ENCODE data around the gene CALD1.

Gene CALD1

GRCh38 chr7:134832367-134832766 lies 52.9 kb downstream of the CALD1 start:
- Histone ChIP-seq H3K36me3 (ENCODE audit: control insufficient read depth in 4 of 4, insufficient read depth in 4 of 4, low read length in 3 of 4) (no peaks in the 10 kb centered on the region), H3K27me3 (replicated peaks in 2 of 5; ENCODE audit: control insufficient read depth in 4 of 5, insufficient read depth in 5 of 5, low read length in 4 of 5) (no peaks in the 10 kb centered on the region), H3K4me3 (ENCODE audit: control insufficient read depth in 1 of 7, extremely low read depth in 1 of 7, insufficient read depth in 4 of 7, low read depth in 2 of 7, low read length in 6 of 7) (no peak overlapping the region), H3K9me3 (ENCODE audit: control extremely low read depth in 1 of 5, control insufficient read depth in 4 of 5, insufficient read depth in 2 of 5, low read depth in 1 of 5, low read length in 4 of 5) (no peaks in the 10 kb centered on the region), H3K4me1 (ENCODE audit: control extremely low read depth in 1 of 4, control insufficient read depth in 4 of 4, insufficient read depth in 4 of 4, low read length in 3 of 4) (no peaks in the 10 kb centered on the region), H3K27ac (ENCODE audit: insufficient read depth in 1 of 2, low read depth in 1 of 2, low read length in 2 of 2, poor library complexity in 1 of 2, severe bottlenecking in 2 of 2) (no peak overlapping the region)
- ChIA-PET CTCF (no interaction called here), POLR2A (no interaction called here)
- 100% methylated on average over 2 of the region's 3 CpGs for WGBS (ENCODE audit: insufficient coverage)
- no peak for DNase-seq

DNA sequence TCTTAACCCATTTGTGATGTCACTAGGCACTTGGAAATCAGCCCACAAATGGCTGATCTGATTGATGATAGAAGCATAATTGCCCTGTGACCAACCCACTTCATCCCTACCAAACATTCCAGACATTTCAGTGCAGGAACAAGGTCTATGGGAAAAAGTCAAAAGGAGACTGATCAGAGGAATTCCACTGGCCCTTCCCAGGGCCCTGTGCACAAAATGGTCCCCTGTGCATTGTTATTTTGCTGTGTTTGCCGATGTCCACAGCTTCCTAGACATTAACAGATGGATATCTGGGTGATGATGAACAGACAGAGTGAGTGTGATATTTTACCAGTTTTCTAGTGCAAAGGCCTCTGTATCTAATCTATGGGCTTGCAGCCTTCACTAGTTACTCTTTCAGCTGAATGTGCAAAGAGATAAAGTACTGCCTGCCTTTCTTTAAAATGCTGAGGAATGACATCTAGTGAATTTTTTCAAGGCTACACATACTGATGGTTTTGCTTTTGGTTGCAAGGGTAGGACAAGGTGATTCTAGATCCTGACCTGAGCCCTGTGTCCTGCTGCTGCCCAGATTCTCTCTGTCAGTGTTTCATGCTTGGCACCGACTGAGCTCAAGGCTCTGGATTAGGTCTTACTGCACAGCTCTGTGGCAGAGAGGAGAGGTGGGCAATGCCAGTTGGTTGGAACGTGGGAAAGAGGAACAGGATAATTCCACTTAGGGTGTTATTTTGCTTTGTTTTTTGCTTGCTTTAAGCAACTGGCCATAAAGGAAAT lies 55.4 kb downstream of the CALD1 start:
- no peaks in the 10 kb centered on the region for H3K36me3 ChIP-seq (ENCODE audit: control insufficient read depth in 4 of 4, insufficient read depth in 4 of 4, low read length in 3 of 4)
- no peaks in the 10 kb centered on the region for H3K4me1 ChIP-seq (ENCODE audit: control extremely low read depth in 1 of 4, control insufficient read depth in 4 of 4, insufficient read depth in 4 of 4, low read length in 3 of 4)
- peak in 2 of 3 donors; percentile 24 to 60 for DNase-seq
- H3K4me3 ChIP-seq (ENCODE audit: control insufficient read depth in 1 of 7, extremely low read depth in 1 of 7, insufficient read depth in 4 of 7, low read depth in 2 of 7, low read length in 6 of 7), result no peak overlapping the region
- ChIA-PET POLR2A (no interaction called here), CTCF (no interaction called here)
- no peaks in the 10 kb centered on the region for H3K9me3 ChIP-seq (ENCODE audit: control extremely low read depth in 1 of 5, control insufficient read depth in 4 of 5, insufficient read depth in 2 of 5, low read depth in 1 of 5, low read length in 4 of 5)
- H3K27ac ChIP-seq (ENCODE audit: insufficient read depth in 1 of 2, low read depth in 1 of 2, low read length in 2 of 2, poor library complexity in 1 of 2, severe bottlenecking in 2 of 2), result no peak overlapping the region
- H3K27me3 ChIP-seq (replicated peaks in 2 of 5; ENCODE audit: control insufficient read depth in 4 of 5, insufficient read depth in 5 of 5, low read length in 4 of 5), result no peaks in the 10 kb centered on the region
- WGBS (ENCODE audit: insufficient coverage), result 90% methylated on average over 2 of the region's 3 CpGs

GRCh38 chr7:134835463-134835823 lies 56.0 kb downstream of the CALD1 start:
- no peak overlapping the region for H3K27ac ChIP-seq (ENCODE audit: insufficient read depth in 1 of 2, low read depth in 1 of 2, low read length in 2 of 2, poor library complexity in 1 of 2, severe bottlenecking in 2 of 2)
- no peaks in the 10 kb centered on the region for H3K4me1 ChIP-seq (ENCODE audit: control extremely low read depth in 1 of 4, control insufficient read depth in 4 of 4, insufficient read depth in 4 of 4, low read length in 3 of 4)
- H3K9me3 ChIP-seq (ENCODE audit: control extremely low read depth in 1 of 5, control insufficient read depth in 4 of 5, insufficient read depth in 2 of 5, low read depth in 1 of 5, low read length in 4 of 5), result no peaks in the 10 kb centered on the region
- WGBS (ENCODE audit: insufficient coverage), result 100% methylated on average over 3 of the region's 4 CpGs
- DNase-seq, result no peak
- POLR2A ChIA-PET, result no interaction called here
- H3K36me3 ChIP-seq (ENCODE audit: control insufficient read depth in 4 of 4, insufficient read depth in 4 of 4, low read length in 3 of 4), result no peaks in the 10 kb centered on the region
- H3K4me3 ChIP-seq (ENCODE audit: control insufficient read depth in 1 of 7, extremely low read depth in 1 of 7, insufficient read depth in 4 of 7, low read depth in 2 of 7, low read length in 6 of 7), result no peak overlapping the region
- CTCF ChIA-PET, result no interaction called here
- no peaks in the 10 kb centered on the region for H3K27me3 ChIP-seq (replicated peaks in 2 of 5; ENCODE audit: control insufficient read depth in 4 of 5, insufficient read depth in 5 of 5, low read length in 4 of 5)

- Histone ChIP-seq H3K27me3 (replicated peaks in 2 of 5; ENCODE audit: control insufficient read depth in 4 of 5, insufficient read depth in 5 of 5, low read length in 4 of 5) (no peaks in the 10 kb centered on the region), H3K27ac (ENCODE audit: insufficient read depth in 1 of 2, low read depth in 1 of 2, low read length in 2 of 2, poor library complexity in 1 of 2, severe bottlenecking in 2 of 2) (no peak overlapping the region), H3K4me1 (ENCODE audit: control extremely low read depth in 1 of 4, control insufficient read depth in 4 of 4, insufficient read depth in 4 of 4, low read length in 3 of 4) (no peaks in the 10 kb centered on the region), H3K36me3 (ENCODE audit: control insufficient read depth in 4 of 4, insufficient read depth in 4 of 4, low read length in 3 of 4) (no peaks in the 10 kb centered on the region), H3K9me3 (ENCODE audit: control extremely low read depth in 1 of 5, control insufficient read depth in 4 of 5, insufficient read depth in 2 of 5, low read depth in 1 of 5, low read length in 4 of 5) (no peaks in the 10 kb centered on the region), H3K4me3 (ENCODE audit: control insufficient read depth in 1 of 7, extremely low read depth in 1 of 7, insufficient read depth in 4 of 7, low read depth in 2 of 7, low read length in 6 of 7) (no peak overlapping the region)
- POLR2A ChIA-PET, result no interaction called here
- CTCF ChIA-PET, result no interaction called here
- 82% methylated on average over 5 of the region's 6 CpGs for WGBS (ENCODE audit: insufficient coverage)
- no peak for DNase-seq
Measured at GRCh38 chr7:134836447-134836846, 57.0 kb downstream of the CALD1 start.

DNA sequence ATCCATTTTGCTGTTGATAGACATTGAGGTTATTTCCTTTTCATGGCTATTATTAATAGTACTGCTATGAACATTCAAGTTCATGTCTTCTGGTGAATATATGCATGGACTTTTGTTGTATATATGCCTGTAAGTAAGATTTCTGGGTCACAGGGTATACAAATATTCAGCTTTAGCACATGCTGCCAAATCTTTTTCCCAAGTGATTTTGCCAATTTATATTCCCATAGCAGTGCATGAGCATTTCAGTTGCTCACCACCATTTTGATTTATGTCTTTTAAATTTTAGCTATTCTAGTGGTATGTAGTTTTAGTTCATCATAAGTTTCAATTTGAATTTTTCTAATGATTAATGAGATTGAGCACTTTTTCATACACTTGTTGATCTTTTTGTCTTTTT lies 59.9 kb downstream of the CALD1 start:
- DNase-seq, result no peak
- Histone ChIP-seq H3K4me1 (ENCODE audit: control extremely low read depth in 1 of 4, control insufficient read depth in 4 of 4, insufficient read depth in 4 of 4, low read length in 3 of 4) (no peaks in the 10 kb centered on the region), H3K9me3 (ENCODE audit: control extremely low read depth in 1 of 5, control insufficient read depth in 4 of 5, insufficient read depth in 2 of 5, low read depth in 1 of 5, low read length in 4 of 5) (no peaks in the 10 kb centered on the region), H3K27me3 (replicated peaks in 2 of 5; ENCODE audit: control insufficient read depth in 4 of 5, insufficient read depth in 5 of 5, low read length in 4 of 5) (no peaks in the 10 kb centered on the region), H3K4me3 (ENCODE audit: control insufficient read depth in 1 of 7, extremely low read depth in 1 of 7, insufficient read depth in 4 of 7, low read depth in 2 of 7, low read length in 6 of 7) (no peak overlapping the region), H3K27ac (ENCODE audit: insufficient read depth in 1 of 2, low read depth in 1 of 2, low read length in 2 of 2, poor library complexity in 1 of 2, severe bottlenecking in 2 of 2) (no peak overlapping the region), H3K36me3 (ENCODE audit: control insufficient read depth in 4 of 4, insufficient read depth in 4 of 4, low read length in 3 of 4) (no peaks in the 10 kb centered on the region)
- ChIA-PET CTCF (no interaction called here), POLR2A (no interaction called here)

GRCh38 chr7:134842062-134842461 lies 62.6 kb downstream of the CALD1 start:
- Histone ChIP-seq H3K27me3 (replicated peaks in 2 of 5; ENCODE audit: control insufficient read depth in 4 of 5, insufficient read depth in 5 of 5, low read length in 4 of 5) (no peaks in the 10 kb centered on the region), H3K27ac (ENCODE audit: insufficient read depth in 1 of 2, low read depth in 1 of 2, low read length in 2 of 2, poor library complexity in 1 of 2, severe bottlenecking in 2 of 2) (no peak overlapping the region), H3K9me3 (ENCODE audit: control extremely low read depth in 1 of 5, control insufficient read depth in 4 of 5, insufficient read depth in 2 of 5, low read depth in 1 of 5, low read length in 4 of 5) (no peaks in the 10 kb centered on the region), H3K36me3 (ENCODE audit: control insufficient read depth in 4 of 4, insufficient read depth in 4 of 4, low read length in 3 of 4) (no peaks in the 10 kb centered on the region), H3K4me3 (ENCODE audit: control insufficient read depth in 1 of 7, extremely low read depth in 1 of 7, insufficient read depth in 4 of 7, low read depth in 2 of 7, low read length in 6 of 7) (no peak overlapping the region), H3K4me1 (ENCODE audit: control extremely low read depth in 1 of 4, control insufficient read depth in 4 of 4, insufficient read depth in 4 of 4, low read length in 3 of 4) (no peaks in the 10 kb centered on the region)
- POLR2A ChIA-PET, result no interaction called here
- DNase-seq, result no peak
- CTCF ChIA-PET, result no interaction called here

DNA sequence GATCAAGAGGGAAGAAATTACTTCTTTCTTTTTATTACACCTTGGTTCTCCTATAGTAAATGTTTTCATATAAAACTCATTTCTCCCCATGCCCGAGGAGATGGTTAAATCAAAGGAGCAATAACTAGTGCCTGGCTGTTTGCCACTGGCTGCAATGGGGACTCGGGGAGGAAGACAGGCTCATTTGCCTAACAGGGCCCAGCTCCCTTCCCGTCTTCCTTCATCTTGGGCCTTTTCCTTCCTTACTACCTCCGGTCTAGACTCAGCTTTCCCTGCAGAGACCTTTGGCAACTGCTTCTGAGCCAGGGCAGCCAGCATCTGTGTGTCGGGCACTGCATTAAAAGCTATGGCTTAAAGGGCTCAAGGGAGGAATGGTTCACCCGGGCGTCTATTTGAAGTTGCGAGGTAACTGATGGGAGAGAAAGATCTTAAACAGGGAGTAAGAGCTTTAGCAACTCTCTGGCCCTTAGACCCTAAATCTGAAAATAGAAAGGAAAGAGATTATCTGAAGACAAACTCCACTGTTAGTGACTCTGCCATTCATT lies 63.5 kb downstream of the CALD1 start:
- CTCF ChIA-PET, result interaction anchor here (1.5 kb wide), 1 partner anchor 9 kb away, joined by 4 read pairs; no protein-coding TSS in a partner anchor
- no peaks in the 10 kb centered on the region for H3K9me3 ChIP-seq (ENCODE audit: control extremely low read depth in 1 of 5, control insufficient read depth in 4 of 5, insufficient read depth in 2 of 5, low read depth in 1 of 5, low read length in 4 of 5)
- H3K4me3 ChIP-seq (ENCODE audit: control insufficient read depth in 1 of 7, extremely low read depth in 1 of 7, insufficient read depth in 4 of 7, low read depth in 2 of 7, low read length in 6 of 7), result no peak overlapping the region
- H3K36me3 ChIP-seq (ENCODE audit: control insufficient read depth in 4 of 4, insufficient read depth in 4 of 4, low read length in 3 of 4), result no peaks in the 10 kb centered on the region
- no peak for DNase-seq
- no peaks in the 10 kb centered on the region for H3K27me3 ChIP-seq (replicated peaks in 2 of 5; ENCODE audit: control insufficient read depth in 4 of 5, insufficient read depth in 5 of 5, low read length in 4 of 5)
- POLR2A ChIA-PET, result no interaction called here
- no peaks in the 10 kb centered on the region for H3K4me1 ChIP-seq (ENCODE audit: control extremely low read depth in 1 of 4, control insufficient read depth in 4 of 4, insufficient read depth in 4 of 4, low read length in 3 of 4)
- WGBS (ENCODE audit: insufficient coverage), result 96% methylated on average over 7 of the region's 8 CpGs
- H3K27ac ChIP-seq (ENCODE audit: insufficient read depth in 1 of 2, low read depth in 1 of 2, low read length in 2 of 2, poor library complexity in 1 of 2, severe bottlenecking in 2 of 2), result no peak overlapping the region
